NCI-H1417 (cell line): ENCODE results near the gene SHISA5.
"Not testable (repeated sequence)": the region's sequence is repeated elsewhere in the genome, so short reads cannot be mapped to it uniquely, and the experiment has no call there.

Source experiments
- DNase-seq, 3 experiments: peaks; one replicate each; lab custom pipeline; 2025; lab: John Stamatoyannopoulos, UW

The SHISA5 gene

GRCh38 chr3:48477959-48478520, 25.9 kb downstream of the SHISA5 start:
- no peak for DNase-seq

- peak in 2 of 3 experiments; percentile 76 to 86 for DNase-seq
These were observed 27.4 kb downstream of the SHISA5 start for GRCh38 chr3:48476426-48477053.

- no peak for DNase-seq
These were observed 28.8 kb downstream of the SHISA5 start for GRCh38 chr3:48475188-48475587.

GRCh38 chr3:48474619-48475018, 29.4 kb downstream of the SHISA5 start:
- DNase-seq = no peak

GRCh38 chr3:48474031-48474430, 29.9 kb downstream of the SHISA5 start:
- not testable (repeated sequence) for DNase-seq

- peak in 2 of 3 experiments; percentile 8 to 10 for DNase-seq
These were observed 30.4 kb downstream of the SHISA5 start for GRCh38 chr3:48473617-48473952.

GRCh38 chr3:48472923-48473616, 30.9 kb downstream of the SHISA5 start:
- DNase-seq = peak in 1 of 3 experiments; percentile 68

- DNase-seq = no peak
These were observed 31.4 kb downstream of the SHISA5 start for GRCh38 chr3:48472673-48472922.

- DNase-seq = no peak
These were observed 33.7 kb downstream of the SHISA5 start for GRCh38 chr3:48470286-48470685.

GRCh38 chr3:48469046-48469915, 34.7 kb downstream of the SHISA5 start:
- DNase-seq = no peak

GRCh38 chr3:48468329-48468731, 35.6 kb downstream of the SHISA5 start:
- DNase-seq = no peak

- DNase-seq = no peak
These were observed 36.3 kb downstream of the SHISA5 start for GRCh38 chr3:48467473-48468267.

GRCh38 chr3:48467110-48467454, 36.9 kb downstream of the SHISA5 start:
- no peak for DNase-seq

GRCh38 chr3:48466386-48467109, 37.4 kb downstream of the SHISA5 start:
- peak in 2 of 3 experiments; percentile 29 to 56 for DNase-seq

- DNase-seq = peak; percentile 51 to 94 (median 79)
These were observed 38.2 kb downstream of the SHISA5 start for GRCh38 chr3:48465531-48466378.

- no peak for DNase-seq
These were observed 38.8 kb downstream of the SHISA5 start for GRCh38 chr3:48465237-48465530.

- no peak for DNase-seq
These were observed 39.2 kb downstream of the SHISA5 start for GRCh38 chr3:48464713-48465221.

- no peak for DNase-seq
These were observed 40.3 kb downstream of the SHISA5 start for GRCh38 chr3:48463703-48464102.

- DNase-seq = not testable (repeated sequence)
These were observed 42.2 kb downstream of the SHISA5 start for GRCh38 chr3:48461767-48462166.

GRCh38 chr3:48460517-48460902, 43.5 kb downstream of the SHISA5 start:
- DNase-seq = no peak
